HG02938 (cell line): ENCODE measurements around the gene LRIT1.
"Not testable (repeated sequence)": the region's sequence is repeated elsewhere in the genome, so short reads cannot be mapped to it uniquely, and the experiment has no call there.

ENCODE experiments used
- ATAC-seq: cut with Tn5 transposase; IDR thresholded peaks from one replicate; pipeline ENCODE4 v1.9.1; 2021; ENCODE audit warnings: mild to moderate bottlenecking, moderate library complexity; ENCODE audit not compliant: unreplicated experiment

LRIT1 gene

GRCh38 chr10:84241185-84241790 is at the start of gene LRIT1:
TSS of gene LRIT1 (minus strand) at chr10:84241546. CDS start at chr10:84241439, 107 bp downstream.
- no peak for ATAC-seq

- no peak for ATAC-seq
Measured at GRCh38 chr10:84290235-84290634, 48.9 kb upstream of the LRIT1 start.

GRCh38 chr10:84289521-84290200 is 48.3 kb upstream of the LRIT1 start:
- ATAC-seq, result no peak

GRCh38 chr10:84288151-84288550 is 46.8 kb upstream of the LRIT1 start:
- ATAC-seq, result no peak

GRCh38 chr10:84286695-84287094 is 45.3 kb upstream of the LRIT1 start:
- ATAC-seq, result no peak

- not testable (repeated sequence) for ATAC-seq
Measured at GRCh38 chr10:84279876-84280475, 38.6 kb upstream of the LRIT1 start.

- no peak for ATAC-seq
Measured at GRCh38 chr10:84270708-84271107, 29.4 kb upstream of the LRIT1 start.

GRCh38 chr10:84269773-84270172 is 28.4 kb upstream of the LRIT1 start:
- no peak for ATAC-seq

- ATAC-seq, result no peak
Measured at GRCh38 chr10:84269162-84269561, 27.8 kb upstream of the LRIT1 start.

GRCh38 chr10:84267503-84268126 is 26.3 kb upstream of the LRIT1 start:
- peak; percentile 56 for ATAC-seq

- no peak for ATAC-seq
Measured at GRCh38 chr10:84265418-84265817, 24.1 kb upstream of the LRIT1 start.

- peak; percentile 92 for ATAC-seq
Measured at GRCh38 chr10:84264611-84265141, 23.3 kb upstream of the LRIT1 start.

- ATAC-seq, result no peak
Measured at GRCh38 chr10:84263716-84264115, 22.4 kb upstream of the LRIT1 start.

- ATAC-seq, result no peak
Measured at GRCh38 chr10:84262190-84262956, 21.0 kb upstream of the LRIT1 start.

GRCh38 chr10:84261236-84261915 is 20.0 kb upstream of the LRIT1 start:
- ATAC-seq, result no peak

- ATAC-seq, result no peak
Measured at GRCh38 chr10:84258034-84258695, 16.8 kb upstream of the LRIT1 start.

- no peak for ATAC-seq
Measured at GRCh38 chr10:84257343-84258020, 16.1 kb upstream of the LRIT1 start.

- ATAC-seq, result no peak
Measured at GRCh38 chr10:84256510-84257342, 15.4 kb upstream of the LRIT1 start.
